CD8-positive, alpha-beta memory T cell (primary cell): Measurements from ENCODE around the gene RGS9BP. TPM values are rescaled to one million over a fixed set of nuclear protein-coding genes. Genes with fewer than 3 reads are reported as not detected.

Experiments used
- CTCF ChIA-PET: fragments of 350-600 bp; sonication (Branson Sonifier 250); formaldehyde crosslinking; loops from one replicate; lab custom pipeline; 2021; ENCODE audit warnings: antibody characterized with exemption; lab: Charles Lee
- POLR2A ChIA-PET: fragments of 350-600 bp; sonication (Branson Sonifier 250); formaldehyde crosslinking; loops from one replicate; lab custom pipeline; 2021; ENCODE audit warnings: antibody characterized with exemption; lab: Charles Lee
- DNase-seq, 5 donors: peaks; one replicate each; pipeline versions ENCODE4 v3.0.0 to v3.0.0-alpha.2; 2020 to 2022; ENCODE audit warnings: mixed read lengths in 1 of 5
- H3K27ac ChIP-seq: one replicate; pipeline ENCODE4 v1.7.0; 2013; ENCODE audit warnings: low read depth, mild to moderate bottlenecking, low read length, moderate library complexity
- H3K27me3 ChIP-seq: 2 replicates; pipeline ENCODE4 v1.7.0; 2013; ENCODE audit warnings: low read length, mild to moderate bottlenecking; ENCODE audit not compliant: insufficient read depth, poor library complexity, severe bottlenecking
- H3K36me3 ChIP-seq: 2 replicates; pipeline ENCODE4 v1.7.0; 2013; ENCODE audit warnings: mild to moderate bottlenecking, low read length, moderate library complexity; ENCODE audit not compliant: insufficient read depth
- H3K4me1 ChIP-seq: 2 replicates; pipeline ENCODE4 v1.7.0; 2013; ENCODE audit warnings: mild to moderate bottlenecking, low read length, moderate library complexity; ENCODE audit not compliant: insufficient read depth
- H3K4me3 ChIP-seq: 2 replicates; pipeline ENCODE4 v1.7.0; 2013; ENCODE audit warnings: mild to moderate bottlenecking, low read length
- H3K9me3 ChIP-seq: 2 replicates; pipeline ENCODE4 v1.7.0; 2013; ENCODE audit warnings: mild to moderate bottlenecking, low read length
- H3K27ac Mint-ChIP-seq, 8 donors: one replicate each; pipeline ENCODE4 v1.8.0; 2020 to 2021; ENCODE audit warnings: mixed read lengths in 8 of 8, mild to moderate bottlenecking in 6 of 8, inconsistent platforms in 3 of 8, moderate library complexity in 3 of 8
- H3K27me3 Mint-ChIP-seq, 2 donors: one replicate each; pipeline ENCODE4 v1.8.0; 2020 to 2021; ENCODE audit warnings: mixed read lengths in 2 of 2, mild to moderate bottlenecking in 1 of 2, moderate library complexity in 1 of 2
- H3K36me3 Mint-ChIP-seq, 3 donors: one replicate each; pipeline ENCODE4 v1.8.0; 2020 to 2021; ENCODE audit warnings: mixed read lengths in 3 of 3, inconsistent platforms in 1 of 3, mild to moderate bottlenecking in 1 of 3
- H3K4me1 Mint-ChIP-seq, 3 donors: one replicate each; pipeline ENCODE4 v1.8.0; 2020 to 2021; ENCODE audit warnings: mixed read lengths in 3 of 3, inconsistent platforms in 1 of 3, mild to moderate bottlenecking in 1 of 3
- H3K4me3 Mint-ChIP-seq, 7 donors: one replicate each; pipeline ENCODE4 v1.8.0; 2020 to 2021; ENCODE audit warnings: mixed read lengths in 7 of 7, mild to moderate bottlenecking in 6 of 7, moderate library complexity in 4 of 7, inconsistent platforms in 2 of 7
- H3K9me3 Mint-ChIP-seq, 5 donors: one replicate each; pipeline ENCODE4 v1.8.0; 2020 to 2022; ENCODE audit warnings: mixed read lengths in 5 of 5, mild to moderate bottlenecking in 3 of 5, moderate library complexity in 2 of 5, inconsistent platforms in 1 of 5
- polyA plus RNA-seq: library from polyadenylated mRNA; unstranded; fragments of 300-500 nt; fragmentation: Illumina TruSeq; gene quantifications from one replicate; pipeline ENCODE4 v1.2.3, GENCODE V29; 2021
- total RNA-seq, 2 experiments: library from RNA; stranded (reverse); gene quantifications; one replicate each; pipeline ENCODE4 v1.2.3, GENCODE V29; 2021

Gene RGS9BP
- total and polyA plus RNA-seq, 3 experiments from 2014 or later: 0.12 to 0.20 (median 0.15) TPM

DNA sequence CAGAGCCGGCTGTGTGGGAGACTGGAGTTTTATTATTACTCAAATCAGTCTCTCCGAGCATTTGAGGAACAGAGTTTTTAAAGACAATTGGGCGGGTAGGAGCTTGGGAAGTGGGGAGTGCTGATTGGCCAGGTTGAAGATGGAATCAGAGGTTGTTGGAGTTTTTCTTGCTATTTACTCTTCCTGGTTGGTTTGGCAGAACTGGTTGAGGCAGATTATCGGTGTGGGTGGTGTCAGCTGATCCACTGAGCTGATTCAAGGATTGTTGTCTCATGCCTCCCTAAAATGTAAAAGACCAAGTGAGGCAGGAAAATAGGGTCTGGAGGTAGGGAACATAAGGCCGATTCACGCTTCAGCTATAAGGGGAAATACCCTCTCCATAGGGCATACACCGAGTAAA lies 42.6 kb downstream of the RGS9BP start:
- Histone ChIP-seq H3K4me1 (no peaks in the 10 kb centered on the region), H3K36me3 (no peaks in the 10 kb centered on the region), H3K27ac (no peak overlapping the region), H3K27me3 (no peaks in the 10 kb centered on the region), H3K9me3 (no peaks in the 10 kb centered on the region), H3K4me3 (no peak overlapping the region)
- ChIA-PET POLR2A (no interaction called here), CTCF (no interaction called here)
- Mint-ChIP-seq H3K27me3 (no peaks in the 10 kb centered on the region), H3K9me3 (no peaks in the 10 kb centered on the region), H3K4me1 (peaks cover 0 to 3% (median 0%) of the 10 kb centered on the region in 3 donors), H3K4me3 (no peak overlapping the region), H3K36me3 (peaks cover 0 to 25% (median 6%) of the 10 kb centered on the region in 3 donors), H3K27ac (peak overlapping the region in 4 of 8 donors; percentile 8 to 61 (median 34))
- no peak for DNase-seq

DNA sequence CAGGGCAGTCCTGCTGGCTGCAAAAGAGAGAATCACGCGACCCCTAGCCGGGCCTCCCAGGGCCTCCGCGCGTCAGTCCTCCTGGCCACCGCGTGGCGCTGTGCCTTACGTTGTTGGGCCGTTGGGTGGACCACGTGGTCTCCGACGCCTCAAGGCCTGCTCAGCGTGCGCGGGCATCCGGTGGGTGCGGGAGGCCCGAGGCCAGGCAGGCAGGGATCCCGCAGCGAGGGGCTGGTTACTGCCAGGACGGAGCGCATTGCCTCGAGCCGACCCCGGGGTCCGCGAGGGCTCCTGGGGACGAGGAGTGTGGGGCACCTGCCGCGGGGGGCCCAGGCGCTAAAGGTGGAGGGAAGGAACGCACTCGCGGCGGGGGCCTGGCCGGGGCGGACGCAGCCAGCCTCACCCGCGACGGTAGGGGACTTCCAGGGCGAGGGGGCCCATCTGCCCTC lies 44.0 kb downstream of the RGS9BP start, which contains the start of gene TDRD12:
Gene TDRD12, plus strand, starts transcription at position 157 of the 449 bp plus-strand sequence. CDS start 306 bp downstream, outside the sequence.
- POLR2A ChIA-PET: no interaction called here
- H3K27me3 Mint-ChIP-seq: no peaks in the 10 kb centered on the region
- no peak for DNase-seq
- no peaks in the 10 kb centered on the region for H3K36me3 ChIP-seq
- no peak within 1 kb of the TSS for H3K27ac Mint-ChIP-seq
- no peaks in the 10 kb centered on the region for H3K9me3 Mint-ChIP-seq
- no peaks in the 10 kb centered on the region for H3K9me3 ChIP-seq
- no peaks in the 10 kb centered on the region for H3K4me1 ChIP-seq
- peaks cover 0 to 14% (median 3%) of the 10 kb centered on the region in 3 donors for H3K36me3 Mint-ChIP-seq
- no peak within 1 kb of the TSS for H3K27ac ChIP-seq
- no peaks in the 10 kb centered on the region for H3K27me3 ChIP-seq
- H3K4me3 Mint-ChIP-seq: no peak within 1 kb of the TSS
- CTCF ChIA-PET: no interaction called here
- no peak within 1 kb of the TSS for H3K4me3 ChIP-seq
- peaks cover 0 to 3% (median 0%) of the 10 kb centered on the region in 3 donors for H3K4me1 Mint-ChIP-seq

DNA sequence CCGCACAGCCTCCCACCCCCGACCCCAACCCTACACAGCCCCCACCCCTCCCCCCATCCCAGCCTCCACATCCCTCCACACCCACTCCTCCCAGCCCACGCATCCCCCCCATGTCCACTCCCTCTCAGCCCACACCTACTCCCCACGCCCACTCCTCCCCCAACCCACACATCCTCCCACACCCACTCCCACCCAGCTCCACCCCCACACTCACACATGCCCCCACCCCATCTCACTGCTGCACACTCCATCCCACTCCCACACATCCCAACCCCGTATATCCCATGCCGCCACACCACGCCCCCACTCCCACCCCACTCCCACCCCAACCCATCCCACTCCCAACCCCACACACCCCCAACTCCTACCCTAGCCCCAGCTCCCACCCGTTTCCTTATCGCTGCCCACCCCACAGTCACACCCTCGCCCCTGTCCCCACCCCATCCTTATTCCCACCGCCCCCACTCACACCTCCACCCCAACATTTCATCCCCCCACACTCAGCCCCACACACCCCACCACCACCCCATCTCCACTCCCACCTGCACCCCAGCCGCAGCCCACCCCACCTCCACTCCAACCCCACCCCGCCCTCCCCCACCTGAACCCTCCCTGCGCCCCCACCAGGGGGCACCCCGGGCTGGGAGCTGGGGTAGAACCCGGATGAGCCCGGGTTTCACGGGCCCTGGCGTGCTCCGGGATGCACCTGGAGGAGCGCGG lies 44.7 kb downstream of the RGS9BP start:
- DNase-seq: no peak
- H3K36me3 Mint-ChIP-seq: peaks cover 0 to 7% (median 0%) of the 10 kb centered on the region in 3 donors
- CTCF ChIA-PET: no interaction called here

DNA sequence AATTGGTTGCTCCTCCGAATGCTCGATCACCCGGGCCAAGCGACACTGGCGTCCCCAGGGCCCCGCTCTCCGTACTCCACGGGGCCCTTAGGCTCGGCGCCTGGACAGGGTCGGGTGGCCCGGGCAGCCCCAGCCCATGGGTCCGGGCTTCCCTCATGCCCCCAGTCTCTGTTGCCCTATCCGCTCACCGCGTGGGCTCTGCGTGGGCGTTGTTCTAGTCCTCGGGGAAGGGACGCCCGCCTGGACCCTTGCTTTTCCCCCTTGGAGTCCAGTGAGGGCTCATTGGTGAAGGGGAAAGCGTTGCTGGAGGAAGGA lies 45.2 kb downstream of the RGS9BP start:
- Mint-ChIP-seq H3K36me3 (peaks cover 0 to 6% (median 0%) of the 10 kb centered on the region in 3 donors), H3K9me3 (no peaks in the 10 kb centered on the region), H3K4me1 (peaks cover 0 to 3% (median 0%) of the 10 kb centered on the region in 3 donors), H3K27ac (no peak overlapping the region), H3K27me3 (no peaks in the 10 kb centered on the region), H3K4me3 (no peak overlapping the region)
- Histone ChIP-seq H3K36me3 (no peaks in the 10 kb centered on the region), H3K4me3 (no peak overlapping the region), H3K27me3 (no peaks in the 10 kb centered on the region), H3K9me3 (no peaks in the 10 kb centered on the region), H3K4me1 (no peaks in the 10 kb centered on the region), H3K27ac (no peak overlapping the region)
- ChIA-PET POLR2A (no interaction called here), CTCF (no interaction called here)
- DNase-seq: no peak

More for the DNA sequence above, 44.7 kb downstream of the RGS9BP start:
- Mint-ChIP-seq H3K27me3 (no peaks in the 10 kb centered on the region), H3K4me3 (no peak overlapping the region), H3K9me3 (no peaks in the 10 kb centered on the region), H3K4me1 (peaks cover 0 to 3% (median 0%) of the 10 kb centered on the region in 3 donors), H3K27ac (no peak overlapping the region)
- H3K4me1 ChIP-seq: no peaks in the 10 kb centered on the region
- H3K36me3 ChIP-seq: no peaks in the 10 kb centered on the region
- H3K27me3 ChIP-seq: no peaks in the 10 kb centered on the region
- no peak overlapping the region for H3K4me3 ChIP-seq
- no peak overlapping the region for H3K27ac ChIP-seq
- H3K9me3 ChIP-seq: no peaks in the 10 kb centered on the region
- POLR2A ChIA-PET: interaction anchor here (0.5 kb wide), 1 partner anchor 1710 kb away, joined by 3 read pairs; no protein-coding TSS in a partner anchor

Other genes with a start within 250 kb of the RGS9BP start
- gene PDCD5, start 94.7 kb upstream of the RGS9BP start, total RNA-seq: 100 to 1,000 TPM; 269 to 281 TPM
- gene PDCD5, start 94.7 kb upstream of the RGS9BP start, polyA plus RNA-seq: 140 TPM
- gene ANKRD27, start 668 bp upstream of the RGS9BP start, total RNA-seq: 10 to 100 TPM; 38.0 to 42.4 TPM
- 31.1 TPM for gene ANKRD27, start 668 bp upstream of the RGS9BP start, polyA plus RNA-seq
- 10 to 100 TPM; 19.5 to 20.6 TPM for gene NUDT19, start 16.0 kb downstream of the RGS9BP start, total RNA-seq
- gene NUDT19, start 16.0 kb downstream of the RGS9BP start, polyA plus RNA-seq: 5.0 TPM
- under 1 TPM; 0.15 to 0.20 TPM for gene TDRD12, start 43.9 kb downstream of the RGS9BP start, total RNA-seq
- 0.21 TPM for gene TDRD12, start 43.9 kb downstream of the RGS9BP start, polyA plus RNA-seq
- under 1 TPM; 0.24 to 0.28 TPM for gene SLC7A9, start 193.9 kb downstream of the RGS9BP start, total RNA-seq
- not detected for gene SLC7A9, start 193.9 kb downstream of the RGS9BP start, polyA plus RNA-seq